Cardiac fibroblast (primary cell): ENCODE data around the gene NME3.

ENCODE experiments used
- DNase-seq, 2 donors: peaks; one replicate each; pipeline versions ENCODE4 v3.0.0 to v3.0.0-alpha.2; 2010; ENCODE audit warnings: low read depth in 2 of 2
- H3K4me3 ChIP-seq, 2 donors: replicated peaks in 1 of 2; 1 replicate in 1 of 2; 2 replicates in 1 of 2; pipeline ENCODE4 v1.5.1; 2011; ENCODE audit warnings: low read depth in 2 of 2, low read length in 2 of 2, mild to moderate bottlenecking in 2 of 2, moderate library complexity in 1 of 2
- TF ChIP-seq, protein P1 (sequence below): IDR thresholded peaks from one replicate; pipeline ENCODE4 v1.5.1; 2011; ENCODE audit warnings: low read depth, mild to moderate bottlenecking, low read length, inconsistent platforms

The NME3 gene

DNA sequence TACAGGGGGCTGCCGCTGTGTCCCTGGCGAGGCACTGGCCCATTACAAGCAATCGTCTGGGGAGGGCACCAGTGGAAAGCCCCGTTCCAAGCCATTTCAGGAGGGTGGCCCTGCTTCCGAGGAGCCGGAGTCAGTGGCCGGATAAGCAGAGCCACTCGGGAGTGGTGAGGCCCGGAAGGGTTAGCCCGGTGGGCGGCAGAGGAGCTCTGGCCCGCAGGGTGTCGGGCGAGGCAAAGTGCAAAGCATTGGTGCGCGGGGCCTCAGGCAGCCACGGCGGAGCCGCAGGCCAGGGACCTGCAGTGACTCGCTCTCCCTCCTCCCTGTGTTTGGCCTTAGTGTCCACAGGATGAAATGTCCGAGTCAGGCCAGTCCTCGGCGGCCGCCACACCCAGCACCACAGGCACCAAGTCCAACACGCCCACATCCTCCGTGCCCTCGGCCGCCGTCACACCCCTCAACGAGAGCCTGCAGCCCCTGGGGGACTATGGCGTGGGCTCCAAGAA, 24.6 kb downstream of the NME3 start:
- H3K4me3 ChIP-seq = no peak overlapping the region
- peak in 1 of 2 donors; percentile 72 for DNase-seq
- TF ChIP-seq, protein P1, sequence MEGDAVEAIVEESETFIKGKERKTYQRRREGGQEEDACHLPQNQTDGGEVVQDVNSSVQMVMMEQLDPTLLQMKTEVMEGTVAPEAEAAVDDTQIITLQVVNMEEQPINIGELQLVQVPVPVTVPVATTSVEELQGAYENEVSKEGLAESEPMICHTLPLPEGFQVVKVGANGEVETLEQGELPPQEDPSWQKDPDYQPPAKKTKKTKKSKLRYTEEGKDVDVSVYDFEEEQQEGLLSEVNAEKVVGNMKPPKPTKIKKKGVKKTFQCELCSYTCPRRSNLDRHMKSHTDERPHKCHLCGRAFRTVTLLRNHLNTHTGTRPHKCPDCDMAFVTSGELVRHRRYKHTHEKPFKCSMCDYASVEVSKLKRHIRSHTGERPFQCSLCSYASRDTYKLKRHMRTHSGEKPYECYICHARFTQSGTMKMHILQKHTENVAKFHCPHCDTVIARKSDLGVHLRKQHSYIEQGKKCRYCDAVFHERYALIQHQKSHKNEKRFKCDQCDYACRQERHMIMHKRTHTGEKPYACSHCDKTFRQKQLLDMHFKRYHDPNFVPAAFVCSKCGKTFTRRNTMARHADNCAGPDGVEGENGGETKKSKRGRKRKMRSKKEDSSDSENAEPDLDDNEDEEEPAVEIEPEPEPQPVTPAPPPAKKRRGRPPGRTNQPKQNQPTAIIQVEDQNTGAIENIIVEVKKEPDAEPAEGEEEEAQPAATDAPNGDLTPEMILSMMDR = no peak

DNA sequence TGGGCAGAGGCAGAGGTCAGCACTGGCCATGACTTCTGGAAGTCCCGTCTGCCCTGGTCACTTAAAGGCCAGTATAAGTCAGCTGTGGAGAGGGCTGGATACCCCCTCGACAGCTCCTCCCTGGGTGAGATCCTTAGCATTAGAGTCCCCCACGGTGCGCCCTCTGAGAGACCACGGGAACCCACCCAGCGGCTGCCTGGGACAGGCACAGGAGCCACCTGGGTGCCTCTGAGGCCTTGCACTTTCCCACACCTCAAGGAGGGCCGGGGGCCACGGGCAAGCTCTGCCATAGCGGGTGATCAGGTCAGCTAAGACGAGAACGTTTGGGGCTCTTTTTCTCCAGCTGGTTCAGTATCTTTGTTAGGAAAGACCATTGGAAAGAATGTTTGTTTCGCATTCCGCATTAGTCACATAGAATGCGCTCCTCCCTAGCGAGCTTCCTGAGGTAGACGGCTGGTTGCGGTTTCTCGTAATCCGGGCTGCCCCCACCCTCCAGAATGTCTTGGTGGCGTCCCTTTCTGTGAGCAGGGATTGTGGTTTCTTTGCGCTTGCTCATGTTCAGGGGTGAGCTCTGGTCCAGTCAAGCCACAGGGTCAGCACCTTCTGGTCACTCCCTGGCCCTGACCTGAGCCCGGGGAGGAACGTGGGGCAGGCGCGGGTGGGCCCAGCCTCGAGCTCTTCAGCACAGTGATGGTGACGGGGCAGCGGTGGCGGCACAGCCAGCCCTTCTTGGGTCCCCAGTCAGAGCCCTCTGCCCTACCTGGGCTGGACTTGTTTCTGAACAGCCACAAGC, 25.2 kb downstream of the NME3 start:
- no peak overlapping the region for H3K4me3 ChIP-seq
- DNase-seq = peak; percentile 65 to 84
- TF ChIP-seq, protein P1 = no peak

DNA sequence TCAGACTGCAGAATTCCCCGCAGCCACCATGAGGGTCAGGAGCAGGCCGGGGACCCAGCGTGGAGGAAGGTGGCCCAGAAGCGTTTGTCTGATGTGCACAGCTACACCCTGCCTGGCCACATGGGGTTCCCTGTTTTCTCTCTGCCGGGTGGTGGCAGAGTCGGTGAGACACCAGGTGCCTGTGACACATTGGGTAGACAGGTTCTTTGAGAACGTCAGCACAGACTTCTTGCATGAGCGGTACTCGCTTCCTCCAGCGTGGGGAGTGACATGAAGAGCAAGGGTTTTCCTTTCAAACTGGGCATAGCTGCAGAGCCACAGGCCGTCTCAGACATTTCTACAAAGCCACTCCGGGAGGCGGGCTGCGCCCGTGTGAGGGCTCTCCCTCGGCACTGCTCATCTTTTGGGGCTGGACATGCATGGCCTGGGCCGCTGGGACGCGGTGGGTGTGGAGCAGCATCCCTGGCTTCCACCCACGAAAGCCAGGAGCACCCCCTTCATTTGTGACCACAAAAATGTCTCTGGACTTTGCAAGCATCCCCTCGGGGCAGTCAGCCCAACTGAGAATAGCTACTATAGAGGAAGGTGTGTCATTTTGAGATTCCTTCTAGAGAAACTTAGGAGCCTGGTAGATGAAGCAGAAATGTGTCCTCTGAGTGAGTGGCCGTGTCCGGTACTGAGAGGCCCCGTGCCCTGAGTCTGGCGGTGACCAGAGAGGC, 26.0 kb downstream of the NME3 start:
- TF ChIP-seq, protein P1 = no peak
- no peak overlapping the region for H3K4me3 ChIP-seq
- DNase-seq = peak; percentile 39 to 61

- DNase-seq = no peak
- TF ChIP-seq, protein P1 = no peak
- H3K4me3 ChIP-seq = no peak overlapping the region
These were observed 27.0 kb downstream of the NME3 start for GRCh38 chr16:1744338-1744840.

DNA sequence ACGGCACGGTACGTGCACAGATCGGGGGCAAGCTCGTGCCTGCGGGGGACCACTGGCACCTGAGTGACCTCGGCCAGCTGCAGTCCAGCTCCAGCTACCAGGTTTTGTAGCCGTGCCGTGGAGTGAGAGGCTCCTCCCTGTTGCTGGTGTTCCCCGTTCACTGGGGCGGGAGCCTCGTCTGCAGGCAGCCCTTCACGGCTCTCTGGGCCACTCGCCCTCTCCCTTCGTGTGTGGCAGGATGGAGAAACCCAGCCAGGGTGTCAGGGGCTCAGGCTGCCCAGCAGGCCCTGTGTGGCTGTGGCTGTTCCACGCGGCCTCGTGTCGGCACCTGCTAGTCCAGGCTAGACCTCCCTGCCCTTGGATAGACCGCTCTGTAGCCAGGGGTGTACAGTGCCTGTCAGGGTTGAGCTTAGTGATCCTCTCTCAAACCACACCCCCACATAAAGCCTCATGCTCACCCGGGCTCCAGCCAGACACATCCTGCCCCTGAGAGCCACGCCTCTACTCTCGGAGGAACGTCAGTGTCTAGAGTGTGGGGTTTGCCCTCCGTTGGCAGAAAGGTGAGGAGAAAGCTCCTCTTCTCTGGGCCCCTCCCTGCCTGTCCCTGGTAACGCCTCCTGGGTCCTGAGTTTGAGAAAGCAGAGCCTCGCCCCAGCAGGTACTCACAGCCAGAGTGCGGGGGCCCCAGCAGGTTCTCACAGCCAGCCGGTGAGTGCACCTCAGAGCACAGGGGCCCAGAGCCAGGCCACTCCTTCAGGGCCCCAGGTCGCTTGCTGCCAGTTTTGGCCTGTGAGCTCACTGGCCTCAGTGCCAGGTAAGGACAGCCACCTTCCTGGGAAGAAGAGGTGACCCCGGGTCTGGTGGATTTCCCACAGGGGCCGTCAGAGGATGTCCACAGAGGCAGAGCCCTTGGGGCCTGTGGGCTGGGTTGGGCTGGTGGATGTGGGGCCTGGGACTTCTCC, 27.7 kb downstream of the NME3 start:
- TF ChIP-seq, protein P1 = no peak
- DNase-seq = no peak
- H3K4me3 ChIP-seq = no peak overlapping the region

DNA sequence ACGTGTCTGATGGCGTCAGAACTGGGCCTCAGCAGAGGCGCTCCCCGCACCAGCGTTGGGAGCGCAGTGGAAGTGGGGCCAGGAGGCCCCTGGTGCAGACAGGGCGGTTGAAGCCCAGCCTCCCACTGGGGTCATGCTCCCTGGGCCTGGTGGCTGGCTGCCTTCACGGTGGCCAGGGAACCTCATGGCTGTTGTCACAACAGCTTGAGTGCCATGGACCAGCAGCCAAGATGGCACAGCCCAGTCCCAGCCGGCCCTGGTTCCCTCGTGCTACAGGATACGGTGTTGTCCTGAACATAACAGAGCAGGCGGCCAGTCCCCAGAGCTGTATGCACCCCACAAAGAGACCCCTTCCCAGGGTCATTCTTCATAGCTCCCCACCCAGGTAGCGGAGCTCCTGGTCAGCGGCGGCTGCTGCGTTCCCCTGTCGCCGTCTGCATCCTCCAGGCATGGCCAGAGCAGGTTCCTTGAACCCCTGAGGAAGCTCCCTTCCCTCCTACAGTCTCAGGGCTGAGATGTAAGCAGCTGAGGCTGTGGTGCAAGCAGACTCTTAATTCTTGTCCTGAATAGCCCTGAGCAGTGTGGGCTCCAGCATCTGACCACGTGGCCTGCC, 29.7 kb downstream of the NME3 start:
- DNase-seq = no peak
- TF ChIP-seq, protein P1 = no peak
- H3K4me3 ChIP-seq = no peak overlapping the region
